H1 (cell line): Measurements from ENCODE around the gene ABCA1. TPM values are rescaled to one million over a fixed set of nuclear protein-coding genes. Genes with fewer than 3 reads are reported as not detected.

Experiments
- CTCF ChIA-PET: fragments of 300-600 bp; sonication (Branson Sonifier 250); formaldehyde crosslinking; loops from one replicate; lab custom pipeline; 2021; ENCODE audit not compliant: partially characterized antibody; lab: Charles Lee
- POLR2A ChIA-PET: fragments of 300-600 bp; sonication (Branson Sonifier 250); formaldehyde crosslinking; loops from one replicate; lab custom pipeline; 2021; ENCODE audit warnings: inconsistent platforms; ENCODE audit not compliant: partially characterized antibody; lab: Charles Lee
- DNase-seq, 2 experiments: peaks; one replicate each; pipeline versions ENCODE4 v3.0.0 to v3.0.0-alpha.2; 2010 to 2022; ENCODE audit warnings: low spot score in 2 of 2, low read depth in 1 of 2, mixed read lengths in 1 of 2
- FAIRE-seq: peaks from 2 replicates; lab custom pipeline; 2011; peaks lifted over from hg19 to GRCh38; lab: Jason Lieb, UNC
- H2AFZ ChIP-seq: 2 replicates; pipeline ENCODE4 v1.8.1; 2012; ENCODE audit warnings: low read length, inconsistent platforms
- H2AK5ac ChIP-seq: 2 replicates; pipeline ENCODE4 v1.6.1; 2013; ENCODE audit warnings: low read depth, low read length
- H2BK120ac ChIP-seq: replicated peaks from 2 replicates; pipeline ENCODE3; 2013; ENCODE audit warnings: low read depth, low read length, inconsistent platforms
- H2BK12ac ChIP-seq: 2 replicates; pipeline ENCODE4 v1.6.1; 2013; ENCODE audit warnings: low read depth, low read length
- H2BK15ac ChIP-seq: 2 replicates; pipeline ENCODE4 v1.6.1; 2013; ENCODE audit warnings: low read length
- H2BK20ac ChIP-seq: 2 replicates; pipeline ENCODE4 v1.6.1; 2013; ENCODE audit warnings: low read length
- H2BK5ac ChIP-seq: 2 replicates; pipeline ENCODE4 v1.6.1; 2013; ENCODE audit warnings: low read depth, low read length
- H3K14ac ChIP-seq: 2 replicates; pipeline ENCODE4 v1.6.1; 2013; ENCODE audit warnings: inconsistent platforms; ENCODE audit not compliant: insufficient read length
- H3K18ac ChIP-seq: 2 replicates; pipeline ENCODE4 v1.6.1; 2013; ENCODE audit warnings: low read length; ENCODE audit errors: extremely low read depth
- H3K23ac ChIP-seq: 2 replicates; pipeline ENCODE4 v1.6.1; 2013; ENCODE audit warnings: inconsistent platforms; ENCODE audit not compliant: insufficient read length
- H3K23me2 ChIP-seq: 2 replicates; pipeline ENCODE4 v1.6.1; 2013; ENCODE audit warnings: low read depth, low read length
- H3K27ac ChIP-seq: 2 replicates; pipeline ENCODE4 v1.6.1; 2011; ENCODE audit warnings: low read depth, low read length, inconsistent platforms
- H3K27me3 ChIP-seq, 4 experiments: replicated peaks in 1 of 4; 1 replicate in 1 of 4; 2 replicates in 3 of 4; pipeline versions ENCODE4 v1.6.1 to v1.8.1; 2011 to 2013; ENCODE audit warnings: low read length in 3 of 4, mild to moderate bottlenecking in 3 of 4, inconsistent platforms in 2 of 4, mixed read lengths in 2 of 4, moderate library complexity in 1 of 4; ENCODE audit not compliant: control insufficient read depth in 3 of 4, insufficient read depth in 3 of 4; ENCODE audit errors: extremely low read depth in 1 of 4
- H3K36me3 ChIP-seq, 4 experiments: 2 replicates each; pipeline versions ENCODE4 v1.6.1 to v1.8.1; 2011 to 2013; ENCODE audit warnings: mild to moderate bottlenecking in 4 of 4, low read length in 3 of 4, moderate library complexity in 2 of 4, control low read depth in 1 of 4, inconsistent platforms in 1 of 4; ENCODE audit not compliant: insufficient read depth in 4 of 4, control insufficient read depth in 2 of 4
- H3K4ac ChIP-seq: replicated peaks from 2 replicates; pipeline ENCODE3; 2013; ENCODE audit warnings: low read length, low read depth, mixed read lengths, inconsistent platforms; ENCODE audit not compliant: insufficient read length
- H3K4me1 ChIP-seq, 4 experiments: replicated peaks in 1 of 4; 1 replicate in 1 of 4; 2 replicates in 3 of 4; pipeline versions ENCODE4 v1.6.1 to v1.8.1; 2011 to 2013; ENCODE audit warnings: low read length in 3 of 4, inconsistent platforms in 2 of 4, mixed read lengths in 1 of 4; ENCODE audit not compliant: insufficient read depth in 4 of 4, control insufficient read depth in 3 of 4
- H3K4me2 ChIP-seq, 2 experiments: 2 replicates each; pipeline versions ENCODE4 v1.6.1 to v1.8.1; 2011 to 2013; ENCODE audit warnings: low read depth in 2 of 2, low read length in 2 of 2, control low read depth in 1 of 2, inconsistent platforms in 1 of 2, mild to moderate bottlenecking in 1 of 2; ENCODE audit not compliant: insufficient read depth in 1 of 2
- H3K4me3 ChIP-seq, 4 experiments: fragments of 200-600, 300-600 bp in 1 of 4; sonication (generic), shearing (Covaris generic), sonication (Bioruptor Twin) in 1 of 4; 2 replicates each; pipeline versions ENCODE4 v1.5.1 to v1.8.1; 2011 to 2016; ENCODE audit warnings: low read length in 4 of 4, low read depth in 3 of 4, control low read depth in 2 of 4, inconsistent platforms in 2 of 4, mild to moderate bottlenecking in 2 of 4, mixed read lengths in 1 of 4, moderate library complexity in 1 of 4; ENCODE audit not compliant: insufficient read depth in 2 of 4; ENCODE audit errors: extremely low read depth in 1 of 4
- H3K56ac ChIP-seq: replicated peaks from 2 replicates; pipeline ENCODE3; 2013; ENCODE audit warnings: low read depth, mild to moderate bottlenecking, mixed read lengths, low read length, inconsistent platforms; ENCODE audit not compliant: insufficient read length
- H3K79me1 ChIP-seq: 2 replicates; pipeline ENCODE4 v1.6.1; 2013; ENCODE audit warnings: low read depth, low read length, control low read depth
- H3K79me2 ChIP-seq, 2 experiments: 2 replicates each; pipeline versions ENCODE4 v1.6.1 to v1.8.1; 2012 to 2013; ENCODE audit warnings: low read length in 2 of 2, mild to moderate bottlenecking in 2 of 2, inconsistent platforms in 1 of 2; ENCODE audit not compliant: insufficient read depth in 2 of 2, control insufficient read depth in 1 of 2
- H3K9ac ChIP-seq, 4 experiments: replicated peaks in 1 of 4; 1 replicate in 1 of 4; 2 replicates in 3 of 4; pipeline versions ENCODE4 v1.6.1 to v1.8.1; 2011 to 2013; ENCODE audit warnings: low read depth in 3 of 4, low read length in 3 of 4, control low read depth in 2 of 4, mild to moderate bottlenecking in 2 of 4, moderate library complexity in 2 of 4, inconsistent platforms in 1 of 4; ENCODE audit errors: extremely low read depth in 1 of 4
- H3K9me3 ChIP-seq, 2 experiments: 2 replicates each; pipeline versions ENCODE4 v1.6.1 to v1.8.1; 2012 to 2013; ENCODE audit warnings: mild to moderate bottlenecking in 2 of 2, moderate library complexity in 2 of 2, control low read depth in 1 of 2, inconsistent platforms in 1 of 2, low read depth in 1 of 2, low read length in 1 of 2, mixed read lengths in 1 of 2; ENCODE audit not compliant: insufficient read depth in 2 of 2
- H4K20me1 ChIP-seq, 2 experiments: replicated peaks in 1 of 2; 2 replicates each; pipeline versions ENCODE3 to v1.8.1; 2011 to 2013; ENCODE audit warnings: inconsistent platforms in 2 of 2, low read length in 2 of 2, mild to moderate bottlenecking in 1 of 2; ENCODE audit not compliant: insufficient read depth in 2 of 2, control insufficient read depth in 1 of 2
- H4K5ac ChIP-seq: 2 replicates; pipeline ENCODE4 v1.6.1; 2013; ENCODE audit warnings: low read length, low read depth, mixed read lengths, inconsistent platforms; ENCODE audit not compliant: insufficient read length
- H4K8ac ChIP-seq: 2 replicates; pipeline ENCODE4 v1.8.0; 2013; ENCODE audit warnings: mild to moderate bottlenecking, moderate library complexity, low read length, inconsistent platforms; ENCODE audit not compliant: insufficient read depth; ENCODE audit errors: extremely low read depth
- H4K91ac ChIP-seq: replicated peaks from 2 replicates; pipeline ENCODE3; 2013; ENCODE audit warnings: low read length, mixed read lengths, inconsistent platforms; ENCODE audit not compliant: insufficient read length
- SIRT6 ChIP-seq: IDR thresholded peaks from one replicate; pipeline ENCODE4 v1.7.1; 2012; ENCODE audit warnings: low read length, inconsistent platforms
- SRF ChIP-seq: IDR thresholded peaks from 2 replicates; pipeline ENCODE4 v1.6.1; 2011; ENCODE audit warnings: mild to moderate bottlenecking, low read depth, low read length, moderate library complexity
- WGBS, 2 experiments: shearing (Covaris generic) in 1 of 2; methylation state at CpG; one replicate each; pipeline versions ENCODE4 v1.1.6 to v1.1.7; 2013 to 2015; ENCODE audit warnings: low lambda C conversion rate in 2 of 2, mixed read lengths in 2 of 2, inconsistent platforms in 1 of 2, low coverage in 1 of 2, missing lambda C conversion rate in 1 of 2; ENCODE audit not compliant: insufficient replicate concordance in 2 of 2, insufficient coverage in 1 of 2, insufficient read length in 1 of 2; ENCODE audit errors: extremely low coverage in 1 of 2, missing lambda C conversion rate in 1 of 2; 5-methylcytosine and 5-hydroxymethylcytosine counted together
- polyA plus RNA-seq, 7 experiments: library from polyadenylated mRNA; depleted of rRNA in 3 of 7; stranded (reverse) in 5 of 7; unstranded in 2 of 7; fragments of >200 nt in 5 of 7; fragments of 200-250 nt in 2 of 7; gene quantifications; 1 replicate in 5 of 7; 2 replicates in 1 of 7; 4 replicates in 1 of 7; pipeline versions ENCODE4 v1.2.1 to v1.2.3, GENCODE V29; 2011 to 2013; ENCODE audit warnings: missing spikeins in 2 of 7, mixed read lengths in 2 of 7
- total RNA-seq: library from RNA; stranded (reverse); fragmentation: NEBNext Ultra II Directional; extraction: Animal tissue kit (Norgen Biotek cat#: 25700); gene quantifications from 2 replicates; pipeline ENCODE4 v1.2.1, GENCODE V29; 2021

The ABCA1 gene
- total and polyA plus RNA-seq, 2 of the 8 experiments (the other 6 are each of a cell fraction or from before 2014, with no cell fraction given): 6.9 to 7.8 TPM

GRCh38 chr9:104826911-104827310 is 101.0 kb downstream of the ABCA1 start:
- ChIA-PET POLR2A (interaction anchor here (1.4 kb wide), 1 partner anchor 16 kb away, joined by 3 read pairs; no protein-coding TSS in a partner anchor), CTCF (no interaction called here)
- Histone ChIP-seq H2AK5ac (no peak overlapping the region), H4K20me1 (no peaks in the 10 kb centered on the region), H3K23ac (no peak overlapping the region), H3K79me1 (no peaks in the 10 kb centered on the region), H3K14ac (no peak overlapping the region), H3K79me2 (no peaks in the 10 kb centered on the region), H3K4ac (no peak overlapping the region), H3K56ac (no peak overlapping the region), H2BK20ac (no peak overlapping the region), H4K91ac (no peak overlapping the region), H3K27ac (no peak overlapping the region), H3K18ac (no peak overlapping the region), H3K9ac (no peak overlapping the region), H3K4me3 (no peak overlapping the region), H2BK5ac (no peak overlapping the region), H3K4me1 (no peaks in the 10 kb centered on the region), H3K23me2 (no peaks in the 10 kb centered on the region), H4K8ac (no peak overlapping the region), H2BK12ac (no peak overlapping the region), H2BK15ac (no peak overlapping the region), H2BK120ac (no peak overlapping the region), H3K4me2 (no peak overlapping the region), H3K9me3 (no peaks in the 10 kb centered on the region), H2AFZ (no peak overlapping the region), H3K36me3 (peaks cover 6 to 51% (median 30%) of the 10 kb centered on the region in 4 experiments; a peak in 7 of 8 replicates), H3K27me3 (no peaks in the 10 kb centered on the region), H4K5ac (no peak overlapping the region)
- FAIRE-seq: no peak
- 88% methylated on average over 7 of the region's 7 CpGs; no CpG with 5 or more reads in 1 of the 2 experiments for WGBS, 2 experiments
- no peak for DNase-seq
- no peak for TF ChIP-seq SRF
- TF ChIP-seq SIRT6: no peak
